ENCODE measurements around the gene C3orf20. TPM values are rescaled to one million over a fixed set of nuclear protein-coding genes. Genes with fewer than 3 reads are reported as not detected.

Gene C3orf20
- total RNA-seq, 1 experiment from 2014 or later = not detected

DNA sequence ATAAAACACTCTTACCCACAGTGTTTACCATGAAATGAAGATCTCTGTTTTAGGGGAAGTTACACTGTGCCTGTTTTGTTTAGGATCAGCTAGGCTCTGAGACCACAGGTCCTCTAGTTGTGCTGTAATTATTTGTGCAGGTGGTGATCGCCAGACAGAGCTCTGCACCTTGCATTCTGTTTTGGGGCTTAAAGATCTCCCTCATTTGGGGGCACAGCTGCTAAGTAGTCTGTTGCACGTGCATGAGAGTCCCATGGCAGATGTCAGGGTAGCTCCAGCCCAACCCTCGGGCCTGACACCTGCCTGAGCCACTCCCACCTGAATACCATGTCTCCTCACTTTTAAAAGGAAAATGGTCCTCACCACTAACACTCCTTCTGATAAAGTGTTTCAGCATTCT is 12.4 kb downstream of the C3orf20 start:
- no peak for DNase-seq (ENCODE audit: low spot score)
- no peak for ATAC-seq
- peaks cover 5% of the 10 kb centered on the region; the same call in 1 of the 2 replicates for H3K27me3 Mint-ChIP-seq (ENCODE audit: low read depth)
- ChIA-PET CTCF (interaction anchor here (1.2 kb wide), 1 partner anchor 94 kb away, joined by 5 read pairs; no protein-coding TSS in a partner anchor), POLR2A (no interaction called here)
- H3K36me3 Mint-ChIP-seq = no peaks in the 10 kb centered on the region
- no peaks in the 10 kb centered on the region for H3K9me3 Mint-ChIP-seq
- H3K27ac Mint-ChIP-seq = no peak overlapping the region
- no peaks in the 10 kb centered on the region for H3K4me1 Mint-ChIP-seq
- no peak overlapping the region for H3K4me3 Mint-ChIP-seq
- TF ChIP-seq CREB1 (CRISPR knock-in tag; IDR thresholded peaks at IDR 0.05) (no peak), SP1 (CRISPR knock-in tag; conservative IDR thresholded peaks at IDR 0.05) (no peak), SOX15 (CRISPR knock-in tag; IDR thresholded peaks at IDR 0.05) (no peak), JAZF1 (CRISPR knock-in tag; IDR thresholded peaks at IDR 0.05) (no peak), CBFB (CRISPR knock-in tag; IDR thresholded peaks at IDR 0.05; ENCODE audit: low read depth) (no peak), NR3C1 (CRISPR knock-in tag; conservative IDR thresholded peaks at IDR 0.05; ENCODE audit: low read depth) (no peak), ATF1 (CRISPR knock-in tag; IDR thresholded peaks at IDR 0.05) (no peak), CDX4 (CRISPR knock-in tag; IDR thresholded peaks at IDR 0.05; ENCODE audit: borderline replicate concordance) (no peak), NFYB (CRISPR knock-in tag; conservative IDR thresholded peaks at IDR 0.05; ENCODE audit: low read depth) (no peak), TEAD4 (CRISPR knock-in tag; IDR thresholded peaks at IDR 0.05) (no peak), ZNF263 (CRISPR knock-in tag; IDR thresholded peaks at IDR 0.05; ENCODE audit: low read depth) (no peak), ZBTB21 (CRISPR knock-in tag; IDR thresholded peaks at IDR 0.05; ENCODE audit: borderline replicate concordance) (no peak), ETV6 (CRISPR knock-in tag; IDR thresholded peaks at IDR 0.05) (no peak), RELA (CRISPR knock-in tag; IDR thresholded peaks at IDR 0.05; ENCODE audit: borderline replicate concordance) (no peak)
- TF ChIP-seq, protein P1, sequence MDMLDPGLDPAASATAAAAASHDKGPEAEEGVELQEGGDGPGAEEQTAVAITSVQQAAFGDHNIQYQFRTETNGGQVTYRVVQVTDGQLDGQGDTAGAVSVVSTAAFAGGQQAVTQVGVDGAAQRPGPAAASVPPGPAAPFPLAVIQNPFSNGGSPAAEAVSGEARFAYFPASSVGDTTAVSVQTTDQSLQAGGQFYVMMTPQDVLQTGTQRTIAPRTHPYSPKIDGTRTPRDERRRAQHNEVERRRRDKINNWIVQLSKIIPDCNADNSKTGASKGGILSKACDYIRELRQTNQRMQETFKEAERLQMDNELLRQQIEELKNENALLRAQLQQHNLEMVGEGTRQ (CRISPR knock-in tag; IDR thresholded peaks at IDR 0.05) = no peak
- TF ChIP-seq, protein P2, sequence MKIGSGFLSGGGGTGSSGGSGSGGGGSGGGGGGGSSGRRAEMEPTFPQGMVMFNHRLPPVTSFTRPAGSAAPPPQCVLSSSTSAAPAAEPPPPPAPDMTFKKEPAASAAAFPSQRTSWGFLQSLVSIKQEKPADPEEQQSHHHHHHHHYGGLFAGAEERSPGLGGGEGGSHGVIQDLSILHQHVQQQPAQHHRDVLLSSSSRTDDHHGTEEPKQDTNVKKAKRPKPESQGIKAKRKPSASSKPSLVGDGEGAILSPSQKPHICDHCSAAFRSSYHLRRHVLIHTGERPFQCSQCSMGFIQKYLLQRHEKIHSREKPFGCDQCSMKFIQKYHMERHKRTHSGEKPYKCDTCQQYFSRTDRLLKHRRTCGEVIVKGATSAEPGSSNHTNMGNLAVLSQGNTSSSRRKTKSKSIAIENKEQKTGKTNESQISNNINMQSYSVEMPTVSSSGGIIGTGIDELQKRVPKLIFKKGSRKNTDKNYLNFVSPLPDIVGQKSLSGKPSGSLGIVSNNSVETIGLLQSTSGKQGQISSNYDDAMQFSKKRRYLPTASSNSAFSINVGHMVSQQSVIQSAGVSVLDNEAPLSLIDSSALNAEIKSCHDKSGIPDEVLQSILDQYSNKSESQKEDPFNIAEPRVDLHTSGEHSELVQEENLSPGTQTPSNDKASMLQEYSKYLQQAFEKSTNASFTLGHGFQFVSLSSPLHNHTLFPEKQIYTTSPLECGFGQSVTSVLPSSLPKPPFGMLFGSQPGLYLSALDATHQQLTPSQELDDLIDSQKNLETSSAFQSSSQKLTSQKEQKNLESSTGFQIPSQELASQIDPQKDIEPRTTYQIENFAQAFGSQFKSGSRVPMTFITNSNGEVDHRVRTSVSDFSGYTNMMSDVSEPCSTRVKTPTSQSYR (CRISPR knock-in tag; IDR thresholded peaks at IDR 0.05) = no peak
- TF ChIP-seq, protein P3, sequence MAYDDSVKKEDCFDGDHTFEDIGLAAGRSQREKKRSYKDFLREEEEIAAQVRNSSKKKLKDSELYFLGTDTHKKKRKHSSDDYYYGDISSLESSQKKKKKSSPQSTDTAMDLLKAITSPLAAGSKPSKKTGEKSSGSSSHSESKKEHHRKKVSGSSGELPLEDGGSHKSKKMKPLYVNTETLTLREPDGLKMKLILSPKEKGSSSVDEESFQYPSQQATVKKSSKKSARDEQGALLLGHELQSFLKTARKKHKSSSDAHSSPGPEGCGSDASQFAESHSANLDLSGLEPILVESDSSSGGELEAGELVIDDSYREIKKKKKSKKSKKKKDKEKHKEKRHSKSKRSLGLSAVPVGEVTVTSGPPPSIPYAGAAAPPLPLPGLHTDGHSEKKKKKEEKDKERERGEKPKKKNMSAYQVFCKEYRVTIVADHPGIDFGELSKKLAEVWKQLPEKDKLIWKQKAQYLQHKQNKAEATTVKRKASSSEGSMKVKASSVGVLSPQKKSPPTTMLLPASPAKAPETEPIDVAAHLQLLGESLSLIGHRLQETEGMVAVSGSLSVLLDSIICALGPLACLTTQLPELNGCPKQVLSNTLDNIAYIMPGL (CRISPR knock-in tag; IDR thresholded peaks at IDR 0.05) = no peak
- TF ChIP-seq, protein P4, sequence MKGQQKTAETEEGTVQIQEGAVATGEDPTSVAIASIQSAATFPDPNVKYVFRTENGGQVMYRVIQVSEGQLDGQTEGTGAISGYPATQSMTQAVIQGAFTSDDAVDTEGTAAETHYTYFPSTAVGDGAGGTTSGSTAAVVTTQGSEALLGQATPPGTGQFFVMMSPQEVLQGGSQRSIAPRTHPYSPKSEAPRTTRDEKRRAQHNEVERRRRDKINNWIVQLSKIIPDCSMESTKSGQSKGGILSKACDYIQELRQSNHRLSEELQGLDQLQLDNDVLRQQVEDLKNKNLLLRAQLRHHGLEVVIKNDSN (CRISPR knock-in tag; IDR thresholded peaks at IDR 0.05) = no peak

GRCh38 chr3:14688525-14688924 is 13.6 kb downstream of the C3orf20 start:
- no peak overlapping the region for H3K27ac Mint-ChIP-seq
- H3K27me3 Mint-ChIP-seq (ENCODE audit: low read depth) = peaks cover 4% of the 10 kb centered on the region
- H3K9me3 Mint-ChIP-seq = peaks cover 6% of the 10 kb centered on the region; the same call in 1 of the 2 replicates
- CTCF ChIA-PET = interaction anchor here (0.7 kb wide), 3 partner anchors 8 to 844 kb away, joined by 3 to 4 read pairs (median 3); no protein-coding TSS in a partner anchor
- no peak overlapping the region for H3K4me3 Mint-ChIP-seq
- ATAC-seq = no peak
- POLR2A ChIA-PET = no interaction called here
- no peak for DNase-seq (ENCODE audit: low spot score)
- H3K4me1 Mint-ChIP-seq = no peaks in the 10 kb centered on the region
- H3K36me3 Mint-ChIP-seq = no peaks in the 10 kb centered on the region
- TF ChIP-seq, protein P2 (CRISPR knock-in tag; IDR thresholded peaks at IDR 0.05) = no peak
- TF ChIP-seq ZNF512 (CRISPR knock-in tag; IDR thresholded peaks at IDR 0.05; ENCODE audit: borderline replicate concordance) (no peak), ZNF121 (CRISPR knock-in tag; IDR thresholded peaks at IDR 0.05) (no peak)

Data from WTC11 (cell line).